Tibial nerve (tissue), 4 donors: ENCODE results near the gene TBCA.

Source experiments
- EP300 ChIP-seq, 2 donors: sonication (generic); formaldehyde crosslinking; IDR thresholded peaks; one replicate each; pipeline ENCODE4 v1.6.1; 2017; ENCODE audit warnings: antibody characterized with exemption in 2 of 2, mild to moderate bottlenecking in 1 of 2
- POLR2A ChIP-seq, 2 donors: fragments of 450-650 bp; IDR thresholded peaks; one replicate each; pipeline ENCODE4 v1.6.1; 2017; ENCODE audit warnings: antibody characterized with exemption in 2 of 2, mild to moderate bottlenecking in 2 of 2, moderate library complexity in 2 of 2
- TF ChIP-seq, protein P1 (sequence below), 5 experiments: fragments of 200-600 bp in 3 of 5; fragments of 450-650 bp in 2 of 5; sonication (generic) in 3 of 5; IDR thresholded peaks; one replicate each; pipeline ENCODE4 v1.5.1; 2016 to 2019; ENCODE audit warnings: antibody characterized with exemption in 5 of 5, mild to moderate bottlenecking in 3 of 5, moderate library complexity in 2 of 5

DNA sequence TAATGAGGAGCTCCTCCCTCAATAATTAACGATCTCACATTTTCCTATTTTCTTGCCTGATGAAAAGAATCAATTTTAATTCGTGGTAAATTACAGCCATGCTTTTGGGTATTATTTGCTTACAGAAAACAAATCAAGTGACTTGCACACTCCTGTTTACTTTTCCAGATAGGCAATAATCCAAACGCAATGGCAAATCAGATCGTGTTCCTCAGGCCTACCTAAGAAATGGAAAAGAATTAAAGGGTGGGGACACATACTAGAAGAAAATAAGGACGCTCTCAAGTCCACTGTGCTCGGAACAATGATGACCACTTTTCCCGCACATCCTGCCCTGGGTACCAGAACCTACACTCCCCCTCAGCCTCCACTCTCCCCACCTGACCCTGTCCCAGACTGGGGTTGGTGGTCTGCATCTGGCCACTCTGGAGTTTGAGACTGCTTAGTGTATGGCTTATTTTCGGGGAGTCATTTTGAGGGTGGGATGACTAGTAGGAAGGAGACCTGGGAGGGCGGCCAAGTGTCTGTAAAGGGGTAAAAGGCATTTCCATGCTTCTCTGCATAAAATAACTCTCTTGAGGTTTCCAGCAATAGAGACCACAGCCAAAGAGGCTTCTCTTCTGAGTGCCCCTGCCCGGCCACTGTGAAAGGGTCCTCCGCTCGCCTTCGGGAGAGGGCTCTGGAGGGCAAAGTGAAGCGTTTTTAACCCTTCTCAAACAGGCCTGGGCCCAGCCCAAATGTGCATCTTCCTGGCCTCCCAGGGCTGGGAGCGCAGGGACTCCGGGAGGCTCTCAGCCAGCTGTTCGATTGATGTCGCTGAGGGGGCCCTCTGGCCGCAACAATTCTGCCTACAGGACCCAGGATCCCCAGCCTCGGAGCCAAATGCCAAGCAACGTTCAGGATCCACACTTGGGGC, 133.1 kb downstream of the TBCA start:
- TF ChIP-seq POLR2A (IDR thresholded peaks at IDR 0.05) = no peak
- TF ChIP-seq, protein P1, sequence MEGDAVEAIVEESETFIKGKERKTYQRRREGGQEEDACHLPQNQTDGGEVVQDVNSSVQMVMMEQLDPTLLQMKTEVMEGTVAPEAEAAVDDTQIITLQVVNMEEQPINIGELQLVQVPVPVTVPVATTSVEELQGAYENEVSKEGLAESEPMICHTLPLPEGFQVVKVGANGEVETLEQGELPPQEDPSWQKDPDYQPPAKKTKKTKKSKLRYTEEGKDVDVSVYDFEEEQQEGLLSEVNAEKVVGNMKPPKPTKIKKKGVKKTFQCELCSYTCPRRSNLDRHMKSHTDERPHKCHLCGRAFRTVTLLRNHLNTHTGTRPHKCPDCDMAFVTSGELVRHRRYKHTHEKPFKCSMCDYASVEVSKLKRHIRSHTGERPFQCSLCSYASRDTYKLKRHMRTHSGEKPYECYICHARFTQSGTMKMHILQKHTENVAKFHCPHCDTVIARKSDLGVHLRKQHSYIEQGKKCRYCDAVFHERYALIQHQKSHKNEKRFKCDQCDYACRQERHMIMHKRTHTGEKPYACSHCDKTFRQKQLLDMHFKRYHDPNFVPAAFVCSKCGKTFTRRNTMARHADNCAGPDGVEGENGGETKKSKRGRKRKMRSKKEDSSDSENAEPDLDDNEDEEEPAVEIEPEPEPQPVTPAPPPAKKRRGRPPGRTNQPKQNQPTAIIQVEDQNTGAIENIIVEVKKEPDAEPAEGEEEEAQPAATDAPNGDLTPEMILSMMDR (IDR thresholded peaks at IDR 0.05) = no peak
- no peak for TF ChIP-seq EP300 (IDR thresholded peaks at IDR 0.05)
